Measurements from ENCODE around the gene ZDHHC17.

Gene ZDHHC17

GRCh38 chr12:76820888-76821482 is 57.1 kb downstream of the ZDHHC17 start:
- DNase-seq (ENCODE audit: low spot score): peak; percentile 15

GRCh38 chr12:76830436-76830835 is 66.5 kb downstream of the ZDHHC17 start:
- no peak for DNase-seq (ENCODE audit: low spot score)

- no peak for DNase-seq (ENCODE audit: low spot score)
Observed at GRCh38 chr12:76836633-76837032, 72.7 kb downstream of the ZDHHC17 start.

GRCh38 chr12:76847260-76847659 is 83.3 kb downstream of the ZDHHC17 start:
- no peak for DNase-seq (ENCODE audit: low spot score)

GRCh38 chr12:76848132-76848531 is 84.2 kb downstream of the ZDHHC17 start:
- no peak for DNase-seq (ENCODE audit: low spot score)

GRCh38 chr12:76852106-76852505 is 88.2 kb downstream of the ZDHHC17 start:
- DNase-seq (ENCODE audit: low spot score): no peak

GRCh38 chr12:76855271-76855670 is 91.4 kb downstream of the ZDHHC17 start:
- no peak for DNase-seq (ENCODE audit: low spot score)

GRCh38 chr12:76856018-76856644 is 92.2 kb downstream of the ZDHHC17 start:
- DNase-seq (ENCODE audit: low spot score): no peak

- DNase-seq (ENCODE audit: low spot score): no peak
Observed at GRCh38 chr12:76859611-76860010, 95.7 kb downstream of the ZDHHC17 start.

GRCh38 chr12:76860256-76860655 is 96.3 kb downstream of the ZDHHC17 start:
- no peak for DNase-seq (ENCODE audit: low spot score)

- DNase-seq (ENCODE audit: low spot score): no peak
Observed at GRCh38 chr12:76863005-76863670, 99.2 kb downstream of the ZDHHC17 start.

GRCh38 chr12:76863837-76864236 is 99.9 kb downstream of the ZDHHC17 start:
- DNase-seq (ENCODE audit: low spot score): no peak

GRCh38 chr12:76864791-76865400 is 101.0 kb downstream of the ZDHHC17 start:
- DNase-seq (ENCODE audit: low spot score): no peak

- no peak for DNase-seq (ENCODE audit: low spot score)
Observed at GRCh38 chr12:76866151-76866567, 102.2 kb downstream of the ZDHHC17 start.

- DNase-seq (ENCODE audit: low spot score): no peak
Observed at GRCh38 chr12:76866726-76867125, 102.8 kb downstream of the ZDHHC17 start.

- DNase-seq (ENCODE audit: low spot score): no peak
Observed at GRCh38 chr12:76871082-76871481, 107.2 kb downstream of the ZDHHC17 start.

- DNase-seq (ENCODE audit: low spot score): no peak
Observed at GRCh38 chr12:76871742-76872141, 107.8 kb downstream of the ZDHHC17 start.

- DNase-seq (ENCODE audit: low spot score): no peak
Observed at GRCh38 chr12:76872415-76872814, 108.5 kb downstream of the ZDHHC17 start.

- no peak for DNase-seq (ENCODE audit: low spot score)
Observed at GRCh38 chr12:76874027-76874426, 110.1 kb downstream of the ZDHHC17 start.

- no peak for DNase-seq (ENCODE audit: low spot score)
Observed at GRCh38 chr12:76874491-76875190, 110.7 kb downstream of the ZDHHC17 start.

GRCh38 chr12:76876696-76877229 is 112.8 kb downstream of the ZDHHC17 start:
- no peak for DNase-seq (ENCODE audit: low spot score)
